Measurements from ENCODE around the gene DIP2C.

Gene DIP2C

GRCh38 chr10:341081-341740 lies 348.3 kb downstream of the DIP2C start:
- Histone ChIP-seq H3K4me1 (peaks cover 0 to 19% (median 12%) of the 10 kb centered on the region in 4 donors), H3K27ac (no peak overlapping the region), H3K4me3 (no peak overlapping the region), H3K9me3 (no peaks in the 10 kb centered on the region), H3K36me3 (peaks cover 37 to 77% (median 45%) of the 10 kb centered on the region in 3 donors), H3K27me3 (no peaks in the 10 kb centered on the region)
- no peak for DNase-seq
- no peak for TF ChIP-seq CTCF (IDR thresholded peaks at IDR 0.05)
- intact Hi-C loops (cut with DNase I; ENCODE audit: low total_unique reads): no loop called here

DNA sequence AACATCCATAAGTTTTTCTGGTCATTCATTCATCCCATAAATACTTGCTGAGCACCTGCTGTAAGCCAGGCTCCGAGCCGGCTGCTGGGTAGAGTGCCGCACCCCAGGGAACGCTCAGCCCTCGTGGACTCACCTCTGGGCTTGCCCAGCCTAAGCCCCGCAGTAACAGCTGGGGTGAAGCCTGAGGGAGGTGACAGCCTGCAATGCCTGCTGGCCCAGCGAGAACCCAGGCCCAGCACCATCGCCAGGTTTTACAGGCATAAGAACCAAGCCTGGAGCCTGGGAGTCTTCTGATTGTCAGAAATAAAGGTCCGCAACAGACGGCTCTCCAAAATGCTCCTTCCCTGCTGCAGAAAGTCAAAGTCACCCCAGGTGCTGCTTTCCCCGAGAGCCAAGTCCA lies 348.8 kb downstream of the DIP2C start:
- intact Hi-C loops (cut with DNase I; ENCODE audit: low total_unique reads): no loop called here
- Histone ChIP-seq H3K36me3 (peaks cover 37 to 77% (median 48%) of the 10 kb centered on the region in 3 donors), H3K4me3 (no peak overlapping the region), H3K9me3 (no peaks in the 10 kb centered on the region), H3K27me3 (no peaks in the 10 kb centered on the region), H3K27ac (no peak overlapping the region), H3K4me1 (peaks cover 0 to 19% (median 12%) of the 10 kb centered on the region in 4 donors)
- no peak for DNase-seq
- no peak for TF ChIP-seq CTCF (IDR thresholded peaks at IDR 0.05)

DNA sequence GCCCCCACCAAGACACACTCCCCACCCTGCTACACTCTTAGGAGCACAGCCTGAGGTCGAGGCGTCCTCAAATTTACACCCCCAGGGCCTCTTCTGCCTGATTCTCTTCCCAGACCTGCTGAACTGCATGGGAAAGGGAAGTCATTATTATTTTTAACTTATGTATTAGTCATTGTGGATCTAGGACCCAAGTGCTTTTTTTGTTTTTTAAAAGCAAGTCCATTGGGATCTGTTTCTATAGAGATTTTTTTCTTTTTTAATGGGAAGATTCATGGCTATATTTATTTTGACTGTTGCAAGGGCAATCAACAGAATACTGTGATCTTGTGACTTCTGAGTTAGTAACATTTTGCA lies 350.5 kb downstream of the DIP2C start:
- H3K27me3 ChIP-seq: no peaks in the 10 kb centered on the region
- peaks cover 0 to 19% (median 12%) of the 10 kb centered on the region in 4 donors for H3K4me1 ChIP-seq
- peaks cover 27 to 68% (median 35%) of the 10 kb centered on the region in 3 donors for H3K36me3 ChIP-seq
- intact Hi-C loops (cut with DNase I; ENCODE audit: low total_unique reads): no loop called here
- TF ChIP-seq CTCF (IDR thresholded peaks at IDR 0.05): no peak
- no peak for DNase-seq
- no peaks in the 10 kb centered on the region for H3K9me3 ChIP-seq
- peak overlapping the region; percentile 38 to 55 for H3K27ac ChIP-seq
- H3K4me3 ChIP-seq: peak overlapping the region in 1 of 2 donors; percentile 3

DNA sequence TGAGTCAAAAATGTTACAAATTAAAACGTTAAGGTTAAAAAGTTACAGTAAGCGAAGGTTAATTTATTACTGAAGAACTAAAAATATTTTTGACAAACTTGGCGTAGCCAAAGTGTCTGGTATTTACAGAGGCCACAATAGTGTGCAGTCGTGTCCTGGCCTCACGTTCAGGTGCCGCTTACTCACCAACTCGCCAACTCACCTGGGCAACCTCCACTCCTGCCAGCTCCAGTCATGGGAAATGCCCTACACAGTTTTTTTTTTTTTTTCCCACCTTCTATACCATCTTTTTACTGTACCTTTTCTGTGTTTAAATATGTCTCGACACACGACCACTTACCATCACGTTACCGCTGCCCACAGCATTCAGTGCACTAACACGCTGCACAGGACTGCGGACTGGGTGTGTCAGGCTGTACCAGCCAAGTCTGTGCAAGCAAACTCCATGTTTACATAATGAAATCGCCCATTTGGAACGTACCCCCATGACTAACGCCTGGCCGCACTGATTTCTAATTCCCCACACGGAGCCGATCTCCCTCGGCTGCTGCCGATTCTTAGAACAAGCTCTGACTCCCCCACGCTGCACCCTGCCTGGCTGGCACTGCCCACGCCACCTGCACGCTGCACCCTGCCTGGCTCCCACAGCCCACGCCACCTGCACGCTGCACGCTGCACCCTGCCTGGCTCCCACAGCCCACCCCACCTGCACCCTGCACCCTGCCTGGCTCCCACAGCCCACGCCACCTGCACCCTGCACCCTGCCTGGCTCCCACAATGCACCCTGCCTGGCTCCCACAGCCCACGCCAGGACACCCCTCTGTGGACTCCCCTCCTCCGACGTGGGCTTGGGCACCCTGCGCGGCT lies 351.1 kb downstream of the DIP2C start:
- peak overlapping the region; percentile 38 to 55 for H3K27ac ChIP-seq

DNA sequence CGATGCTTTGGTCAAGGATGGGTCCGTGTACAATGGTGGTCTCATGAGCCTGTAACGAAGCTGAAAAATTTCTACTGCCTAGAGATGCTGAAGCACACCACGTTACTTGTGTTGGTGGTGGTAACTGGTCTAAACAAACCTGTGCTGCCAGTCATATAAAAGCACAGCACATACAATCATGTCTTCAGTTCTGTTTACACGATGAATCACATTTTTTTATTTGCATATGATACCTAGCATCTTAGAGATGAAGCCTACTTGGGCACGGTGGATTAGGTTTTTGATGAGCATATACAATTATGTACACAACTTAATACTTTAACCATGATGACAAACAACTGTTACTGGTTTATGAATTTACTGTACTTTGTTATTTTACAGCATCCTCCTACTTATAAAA lies 353.2 kb downstream of the DIP2C start:
- Histone ChIP-seq H3K4me1 (peaks cover 0 to 19% (median 12%) of the 10 kb centered on the region in 4 donors), H3K27ac (no peak overlapping the region), H3K27me3 (no peaks in the 10 kb centered on the region), H3K4me3 (no peak overlapping the region), H3K36me3 (peaks cover 11 to 47% (median 12%) of the 10 kb centered on the region in 3 donors), H3K9me3 (no peaks in the 10 kb centered on the region)
- no peak for TF ChIP-seq CTCF (IDR thresholded peaks at IDR 0.05)
- intact Hi-C loops (cut with DNase I; ENCODE audit: low total_unique reads): no loop called here
- no peak for DNase-seq

More for the DNA sequence above, 351.1 kb downstream of the DIP2C start:
- no peaks in the 10 kb centered on the region for H3K9me3 ChIP-seq
- intact Hi-C loops (cut with DNase I; ENCODE audit: low total_unique reads): no loop called here
- H3K4me1 ChIP-seq: peaks cover 0 to 19% (median 12%) of the 10 kb centered on the region in 4 donors
- no peaks in the 10 kb centered on the region for H3K27me3 ChIP-seq
- peaks cover 23 to 65% (median 30%) of the 10 kb centered on the region in 3 donors for H3K36me3 ChIP-seq
- peak in 1 of 2 donors; percentile 78 for DNase-seq
- peak overlapping the region in 1 of 2 donors; percentile 3 for H3K4me3 ChIP-seq
- TF ChIP-seq CTCF (IDR thresholded peaks at IDR 0.05): no peak
